BLaER1 treated with 17β-estradiol and CSF1 and Interleukin-3, amounts not matched to agents 10 nM and 100 nM (cell line): Measurements from ENCODE around the gene TMEM126A.

ENCODE experiments used
- H3K27ac ChIP-seq, 11 experiments: shearing (Covaris generic); formaldehyde crosslinking; 2 replicates each; pipeline ENCODE4 v1.8.1; 2022
- H3K27me3 ChIP-seq, 11 experiments: shearing (Covaris generic); formaldehyde crosslinking; 2 replicates each; pipeline ENCODE4 v1.8.1; 2022
- H3K36me3 ChIP-seq, 11 experiments: shearing (Covaris generic); formaldehyde crosslinking; 2 replicates each; pipeline ENCODE4 v1.8.1; 2022
- H3K4me1 ChIP-seq, 10 experiments: shearing (Covaris generic); formaldehyde crosslinking; 2 replicates each; pipeline ENCODE4 v1.8.1; 2022
- H3K4me2 ChIP-seq, 11 experiments: shearing (Covaris generic); formaldehyde crosslinking; 2 replicates each; pipeline ENCODE4 v1.8.1; 2022
- H3K4me3 ChIP-seq, 10 experiments: shearing (Covaris generic); formaldehyde crosslinking; 2 replicates each; pipeline ENCODE4 v1.8.1; 2022
- H3K9ac ChIP-seq, 11 experiments: shearing (Covaris generic); formaldehyde crosslinking; 2 replicates each; pipeline ENCODE4 v1.8.1; 2022
- H3K9me3 ChIP-seq, 11 experiments: shearing (Covaris generic); formaldehyde crosslinking; replicated peaks in 1 of 11; 2 replicates each; pipeline ENCODE4 v1.8.1; 2022
- H4K20me1 ChIP-seq, 11 experiments: shearing (Covaris generic); formaldehyde crosslinking; 2 replicates each; pipeline ENCODE4 v1.8.1; 2022
- Cebpa-rat ChIP-seq, 11 experiments: shearing (Covaris generic); IDR thresholded peaks; 2 replicates each; pipeline ENCODE4 v1.8.1; 2022

The TMEM126A gene

DNA sequence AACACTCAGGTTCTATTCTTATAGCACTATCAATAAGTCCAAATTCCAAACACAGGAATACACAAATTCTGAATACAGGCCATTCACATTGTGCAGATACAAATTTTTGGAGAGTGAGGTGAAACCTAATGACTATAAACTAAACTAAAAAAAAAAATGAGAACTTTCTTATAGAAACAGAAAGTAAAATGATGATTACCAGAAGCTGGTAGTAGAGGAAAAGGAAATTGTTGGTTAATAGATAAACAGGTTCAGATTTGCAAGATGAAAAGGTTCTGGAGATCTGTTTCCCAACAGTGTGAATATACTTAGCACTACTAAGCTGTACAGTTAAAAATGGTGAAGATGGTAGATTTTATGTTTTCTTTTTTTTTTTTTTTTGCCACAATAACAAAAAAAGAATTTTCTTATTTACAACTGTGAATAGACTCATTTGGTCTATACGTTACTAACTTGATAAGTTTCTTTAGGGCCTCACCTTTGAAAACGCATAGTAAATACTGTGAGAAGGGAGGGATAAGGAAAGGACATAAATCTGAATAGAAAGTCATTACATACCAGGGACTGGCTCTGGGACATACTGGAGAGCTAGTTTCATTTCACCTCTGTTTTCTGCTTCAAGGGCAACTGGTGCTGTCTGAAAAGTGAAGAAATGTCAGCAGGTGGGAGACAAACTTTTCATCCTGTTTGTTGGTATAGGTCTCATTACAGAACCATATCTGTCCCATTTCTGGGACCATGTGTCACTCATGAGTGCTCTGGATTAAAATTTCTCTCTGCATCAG, 52.4 kb downstream of the TMEM126A start:
- Histone ChIP-seq H3K36me3 (no peaks in the 10 kb centered on the region), H4K20me1 (no peaks in the 10 kb centered on the region), H3K9ac (no peak overlapping the region), H3K27me3 (no peaks in the 10 kb centered on the region), H3K9me3 (peaks cover 0 to 9% (median 0%) of the 10 kb centered on the region in 11 experiments; a peak in 1 of 22 replicates), H3K4me1 (peaks cover 0 to 15% (median 8%) of the 10 kb centered on the region in 10 experiments; a peak in 12 of 20 replicates), H3K4me2 (peak overlapping the region in 10 of 11 experiments; percentile 5 to 54 (median 26); a peak in 12 of 22 replicates), H3K27ac (0 out of 22 replicates have a peak overlapping the region, but pooled peaks of 2 of the 11 experiments have one; percentile 6 to 8), H3K4me3 (no peak overlapping the region)
- no peak for TF ChIP-seq Cebpa-rat (IDR thresholded peaks at IDR 0.05)

- Histone ChIP-seq H3K4me1 (peaks cover 0 to 8% (median 5%) of the 10 kb centered on the region in 10 experiments; a peak in 10 of 20 replicates), H3K27me3 (no peaks in the 10 kb centered on the region), H3K36me3 (no peaks in the 10 kb centered on the region), H3K4me2 (no peak overlapping the region), H4K20me1 (no peaks in the 10 kb centered on the region), H3K9ac (no peak overlapping the region), H3K9me3 (peaks cover 0 to 9% (median 0%) of the 10 kb centered on the region in 11 experiments; a peak in 1 of 22 replicates), H3K27ac (no peak overlapping the region), H3K4me3 (no peak overlapping the region)
- no peak for TF ChIP-seq Cebpa-rat (IDR thresholded peaks at IDR 0.05)
These were observed 57.2 kb downstream of the TMEM126A start for GRCh38 chr11:85704967-85705366.

DNA sequence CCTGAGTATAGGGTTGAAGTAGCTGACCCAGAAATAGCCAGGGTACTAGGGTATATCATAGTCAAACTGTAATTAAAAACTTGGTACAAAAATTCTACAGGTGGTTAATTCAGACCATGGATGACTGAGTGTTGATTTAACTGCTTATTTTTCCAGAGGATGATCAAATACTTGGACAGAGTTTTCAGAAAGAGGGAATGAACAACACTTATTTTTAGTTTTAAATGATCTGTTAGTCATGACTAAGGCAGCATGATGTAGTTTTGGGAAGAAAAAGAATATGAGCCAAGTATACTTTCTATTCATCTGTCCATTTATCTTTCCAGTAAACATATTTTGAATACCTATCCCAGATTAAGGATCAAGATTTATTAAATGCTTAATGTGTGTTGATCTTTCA, 58.0 kb downstream of the TMEM126A start:
- H3K4me3 ChIP-seq: no peak overlapping the region
- peaks cover 0 to 9% (median 0%) of the 10 kb centered on the region in 11 experiments; a peak in 1 of 22 replicates for H3K9me3 ChIP-seq
- no peak for TF ChIP-seq Cebpa-rat (IDR thresholded peaks at IDR 0.05)
- H3K36me3 ChIP-seq: no peaks in the 10 kb centered on the region
- H3K27ac ChIP-seq: no peak overlapping the region
- no peaks in the 10 kb centered on the region for H4K20me1 ChIP-seq
- no peak overlapping the region for H3K9ac ChIP-seq
- 0 out of 22 replicates have a peak overlapping the region, but pooled peaks of 1 of the 11 experiments have one; percentile 12 for H3K4me2 ChIP-seq
- no peaks in the 10 kb centered on the region for H3K27me3 ChIP-seq
- H3K4me1 ChIP-seq: 0 out of 20 replicates have a peak, but pooled peaks cover 0 to 6% (median 0%) of the 10 kb centered on the region in 10 experiments
